Upper lobe of right lung (tissue), 1 donor: ENCODE measurements around the gene ACTN4. TPM values are rescaled to one million over a fixed set of nuclear protein-coding genes. Genes with fewer than 3 reads are reported as not detected.

ENCODE experiments used
- ATAC-seq: fragments of 200-7000 bp; cut with Tn5 transposase; one replicate; pipeline ENCODE4 v1.9.1; 2020; ENCODE audit warnings: mild to moderate bottlenecking, moderate library complexity
- DNase-seq: peaks from one replicate; pipeline ENCODE4 v3.0.0-alpha.2; 2020
- H3K27ac ChIP-seq: fragments of 200-600 bp; one replicate; pipeline ENCODE4 v1.8.0; 2022
- H3K27me3 ChIP-seq: fragments of 200-600 bp; one replicate; pipeline ENCODE4 v1.8.0; 2022; ENCODE audit warnings: mild to moderate bottlenecking
- H3K36me3 ChIP-seq: fragments of 200-600 bp; one replicate; pipeline ENCODE4 v1.8.0; 2022
- H3K4me1 ChIP-seq: fragments of 200-600 bp; one replicate; pipeline ENCODE4 v1.8.0; 2022
- H3K4me3 ChIP-seq: fragments of 200-600 bp; one replicate; pipeline ENCODE4 v1.8.0; 2022; ENCODE audit warnings: mild to moderate bottlenecking
- H3K9me3 ChIP-seq: fragments of 200-600 bp; one replicate; pipeline ENCODE4 v1.8.0; 2022
- intact Hi-C: fragments of 100-400 bp; cut with DNase I; formaldehyde crosslinking; loops from one replicate; pipeline ENCODE4 v1.11.0; 2022
- total RNA-seq: library from RNA; stranded (reverse); fragmentation: NEBNext Ultra II Directional; extraction: Animal tissue kit (Norgen Biotek cat#: 25700); gene quantifications from one replicate; pipeline ENCODE4 v1.2.1, GENCODE V29; 2021
- TF ChIP-seq, protein P1 (sequence below): fragments of 200-600 bp; IDR thresholded peaks from one replicate; pipeline ENCODE4 v1.8.0; 2022; ENCODE audit warnings: antibody characterized with exemption
- donor health status: DM: no; HTN: yes; CAD: no; lungs with severe emphysema.

The ACTN4 gene
- total RNA-seq, 1 donor from 2014 or later, result 565 TPM

DNA sequence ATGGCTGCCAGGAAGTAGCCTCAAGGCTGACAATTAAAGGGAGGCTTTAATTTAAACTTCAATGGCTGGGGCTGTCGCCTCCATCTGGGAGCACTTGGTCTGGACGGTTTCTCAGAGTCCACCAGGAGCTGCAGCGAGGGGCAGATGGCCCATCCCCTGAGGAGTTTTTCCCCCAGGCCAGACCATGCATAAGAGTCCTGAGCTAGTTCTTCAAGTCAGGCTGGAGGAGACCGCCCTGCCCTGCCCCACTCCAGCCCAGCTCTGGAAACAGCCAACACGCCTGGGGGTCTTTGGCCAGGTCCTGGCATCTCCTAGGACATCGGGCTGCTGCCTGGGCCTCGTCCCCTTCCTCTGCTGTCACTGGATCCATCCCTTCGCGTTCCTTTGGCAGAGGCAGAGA lies 5.3 kb upstream of the ACTN4 start:
- H3K4me3 ChIP-seq, result no peak overlapping the region

DNA sequence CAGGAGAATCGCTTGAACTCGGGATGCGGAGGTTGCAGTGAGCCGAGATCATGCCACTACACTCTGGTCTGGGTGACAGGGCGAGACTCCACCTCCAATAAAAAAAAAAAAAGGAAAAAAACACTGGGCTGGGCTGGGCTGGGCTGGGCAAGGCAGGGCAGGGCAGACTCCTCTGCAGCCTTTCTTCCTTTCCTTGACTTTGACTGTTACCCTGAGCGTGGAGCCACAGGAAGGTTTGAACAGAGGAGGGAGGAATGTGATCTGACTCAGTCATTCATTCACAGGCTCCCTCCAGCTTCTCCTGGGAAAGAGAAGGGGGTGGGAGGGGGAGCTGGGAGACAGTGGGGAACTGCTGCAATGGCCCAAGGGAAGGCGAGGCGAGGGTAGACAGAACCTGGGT lies 2.7 kb upstream of the ACTN4 start:
- Histone ChIP-seq H3K9me3 (no peaks in the 10 kb centered on the region), H3K36me3 (no peaks in the 10 kb centered on the region), H3K4me1 (peaks cover 8% of the 10 kb centered on the region), H3K27ac (no peak overlapping the region), H3K4me3 (no peak overlapping the region), H3K27me3 (no peaks in the 10 kb centered on the region)
- DNase-seq, result no peak
- TF ChIP-seq, protein P1, sequence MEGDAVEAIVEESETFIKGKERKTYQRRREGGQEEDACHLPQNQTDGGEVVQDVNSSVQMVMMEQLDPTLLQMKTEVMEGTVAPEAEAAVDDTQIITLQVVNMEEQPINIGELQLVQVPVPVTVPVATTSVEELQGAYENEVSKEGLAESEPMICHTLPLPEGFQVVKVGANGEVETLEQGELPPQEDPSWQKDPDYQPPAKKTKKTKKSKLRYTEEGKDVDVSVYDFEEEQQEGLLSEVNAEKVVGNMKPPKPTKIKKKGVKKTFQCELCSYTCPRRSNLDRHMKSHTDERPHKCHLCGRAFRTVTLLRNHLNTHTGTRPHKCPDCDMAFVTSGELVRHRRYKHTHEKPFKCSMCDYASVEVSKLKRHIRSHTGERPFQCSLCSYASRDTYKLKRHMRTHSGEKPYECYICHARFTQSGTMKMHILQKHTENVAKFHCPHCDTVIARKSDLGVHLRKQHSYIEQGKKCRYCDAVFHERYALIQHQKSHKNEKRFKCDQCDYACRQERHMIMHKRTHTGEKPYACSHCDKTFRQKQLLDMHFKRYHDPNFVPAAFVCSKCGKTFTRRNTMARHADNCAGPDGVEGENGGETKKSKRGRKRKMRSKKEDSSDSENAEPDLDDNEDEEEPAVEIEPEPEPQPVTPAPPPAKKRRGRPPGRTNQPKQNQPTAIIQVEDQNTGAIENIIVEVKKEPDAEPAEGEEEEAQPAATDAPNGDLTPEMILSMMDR, result no peak
- ATAC-seq, result no peak
- intact Hi-C loops, result no loop called here

More for the DNA sequence above, 5.3 kb upstream of the ACTN4 start:
- Histone ChIP-seq H3K4me1 (peaks cover 4% of the 10 kb centered on the region), H3K27ac (no peak overlapping the region), H3K36me3 (no peaks in the 10 kb centered on the region), H3K27me3 (no peaks in the 10 kb centered on the region), H3K9me3 (no peaks in the 10 kb centered on the region)
- DNase-seq, result no peak
- TF ChIP-seq, protein P1, result no peak
- ATAC-seq, result no peak
- intact Hi-C loops, result no loop called here

DNA sequence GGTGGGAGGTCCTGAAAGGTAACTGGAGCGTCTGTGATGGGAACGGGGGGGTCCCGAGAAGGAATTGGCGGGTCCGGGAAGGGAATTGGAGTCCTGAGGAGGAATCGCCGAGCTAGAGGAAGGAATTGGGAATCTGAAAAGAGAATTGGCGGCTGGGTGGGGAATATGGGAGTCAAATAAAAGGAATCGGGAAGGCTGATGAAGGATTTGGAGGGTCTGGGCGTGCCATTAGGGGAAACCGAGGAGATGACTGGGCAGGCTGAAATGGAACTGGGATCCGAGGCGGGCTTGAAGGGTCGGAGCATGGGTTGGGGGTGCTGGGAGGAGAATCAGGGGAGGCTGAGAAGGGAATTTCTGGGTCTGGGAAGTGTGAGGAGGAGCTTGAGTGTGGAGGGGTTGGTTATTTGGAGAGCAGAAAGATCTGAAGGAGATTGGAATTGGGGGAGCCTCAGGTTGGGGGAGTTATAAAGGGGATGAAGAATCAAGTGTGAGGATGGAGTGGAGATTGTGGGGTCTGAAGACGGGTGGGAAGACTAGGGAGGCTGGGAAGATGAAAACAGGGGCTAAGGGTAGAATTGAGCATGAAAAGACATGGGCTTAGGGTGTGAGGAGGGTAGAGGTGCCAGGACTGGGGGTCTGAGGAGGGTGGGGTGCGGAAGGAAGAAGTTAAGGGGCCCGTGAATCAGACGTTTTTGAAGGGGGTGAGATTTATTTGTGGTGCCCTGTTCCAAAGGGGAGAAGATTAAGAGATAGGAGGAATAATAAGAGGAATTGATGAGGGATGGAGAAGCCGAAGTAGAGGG lies 718 bp downstream of the ACTN4 start:
- peaks cover 42% of the 10 kb centered on the region for H3K4me1 ChIP-seq
- no peak for ATAC-seq
- H3K27ac ChIP-seq, result peak overlapping the region; percentile 80
- no peaks in the 10 kb centered on the region for H3K36me3 ChIP-seq
- H3K9me3 ChIP-seq, result no peaks in the 10 kb centered on the region
- peak overlapping the region; percentile 88 for H3K4me3 ChIP-seq
- intact Hi-C loops, result no loop called here
- no peak for DNase-seq
- H3K27me3 ChIP-seq, result no peaks in the 10 kb centered on the region
- TF ChIP-seq, protein P1, result no peak

DNA sequence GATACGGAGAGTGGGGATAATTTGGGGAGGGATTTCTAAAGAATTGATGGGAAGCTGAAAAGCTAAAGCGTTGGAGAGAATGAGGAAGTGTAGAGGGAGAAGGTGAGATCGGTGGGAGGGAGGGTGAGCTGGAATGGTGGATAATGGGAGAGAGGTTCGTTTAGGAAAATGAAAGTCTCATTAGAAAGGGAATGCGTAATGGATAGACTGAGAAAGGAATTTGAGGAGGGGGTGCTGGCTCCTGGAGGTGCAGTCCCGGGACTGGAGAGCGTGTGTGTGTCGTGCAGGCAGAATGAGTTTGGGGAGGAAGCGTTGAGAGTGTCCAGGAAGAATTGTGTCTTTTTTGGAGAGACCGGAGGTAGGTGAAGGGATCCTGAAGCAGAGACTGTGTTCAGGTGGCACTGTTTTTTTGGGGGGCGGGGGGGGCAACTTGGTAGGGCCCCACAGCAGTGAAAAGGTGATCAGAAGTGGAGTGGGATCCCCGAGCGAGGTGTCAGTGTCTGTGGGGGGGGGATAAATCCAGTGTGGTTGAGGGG lies 1.4 kb downstream of the ACTN4 start:
- Histone ChIP-seq H3K27me3 (no peaks in the 10 kb centered on the region), H3K36me3 (no peaks in the 10 kb centered on the region), H3K27ac (peak overlapping the region; percentile 80), H3K4me3 (peak overlapping the region; percentile 88), H3K9me3 (no peaks in the 10 kb centered on the region), H3K4me1 (peaks cover 49% of the 10 kb centered on the region)
- intact Hi-C loops, result no loop called here
- DNase-seq, result no peak
- ATAC-seq, result no peak
- TF ChIP-seq, protein P1, result no peak

DNA sequence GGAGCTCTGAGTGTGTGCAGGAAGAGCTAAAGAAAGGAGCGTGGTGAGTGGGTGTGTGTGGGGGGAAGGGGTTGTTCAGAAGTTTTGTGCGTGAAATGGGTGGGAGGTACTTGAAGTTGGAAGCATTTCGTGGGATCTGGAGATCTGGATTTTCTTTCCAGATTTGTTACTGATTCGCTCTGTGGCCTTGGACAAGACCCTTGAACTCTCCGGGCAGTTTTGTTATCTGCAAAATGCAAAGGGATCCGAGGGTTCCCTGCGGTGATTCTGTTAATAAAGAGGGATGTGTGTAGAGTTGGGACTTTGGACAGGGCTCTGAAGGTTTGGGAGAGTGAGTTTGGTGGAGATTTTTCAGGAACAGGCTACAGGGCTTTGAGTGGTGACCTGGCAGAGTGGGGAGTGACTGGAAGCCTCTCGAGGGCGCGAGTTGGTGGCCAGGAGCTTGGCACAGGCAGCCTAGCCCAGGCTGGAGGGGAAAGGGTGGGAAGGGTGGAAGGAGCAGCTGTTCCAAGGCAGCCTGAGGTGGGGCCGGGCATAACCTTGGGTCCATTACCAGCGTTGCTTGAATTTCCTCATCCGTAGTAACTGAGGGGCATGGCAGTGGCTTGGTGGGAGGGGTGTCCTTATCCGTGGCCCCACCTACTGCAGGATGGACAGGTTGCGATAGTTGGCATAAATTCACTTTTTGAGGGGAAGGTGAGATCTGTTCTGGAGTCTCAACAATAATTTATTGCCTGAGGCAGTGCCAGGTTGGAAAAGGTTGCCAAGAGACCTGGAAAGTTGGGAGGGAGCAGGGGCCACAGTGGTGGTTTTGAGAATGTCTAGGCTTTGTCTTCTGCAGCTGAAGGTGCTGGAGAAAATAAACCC lies 2.1 kb downstream of the ACTN4 start:
- H3K4me1 ChIP-seq, result peaks cover 56% of the 10 kb centered on the region
- peak; percentile 72 for DNase-seq
- no peaks in the 10 kb centered on the region for H3K27me3 ChIP-seq
- no peaks in the 10 kb centered on the region for H3K9me3 ChIP-seq
- intact Hi-C loops, result loop anchor here (10.0 kb wide), 1 partner anchor 55 kb away; no protein-coding TSS in a partner anchor
- peak; percentile 11 for ATAC-seq
- TF ChIP-seq, protein P1, result no peak
- H3K4me3 ChIP-seq, result peak overlapping the region; percentile 88
- H3K27ac ChIP-seq, result peak overlapping the region; percentile 80
- H3K36me3 ChIP-seq, result no peaks in the 10 kb centered on the region
